OCI-LY7 (cell line): ENCODE measurements around the gene IQGAP2.

Experiments used
- CTCF ChIP-seq: fragments of 200-600 bp; sonication (generic); conservative IDR thresholded peaks from 2 replicates; pipeline ENCODE4 v1.5.1; 2014; ENCODE audit warnings: mild to moderate bottlenecking, antibody characterized with exemption, low read length, moderate library complexity, mixed read lengths
- EZH2phosphoT487 ChIP-seq: fragments of 200-600 bp; sonication (generic); IDR thresholded peaks from 2 replicates; pipeline ENCODE4 v1.6.1; 2018; ENCODE audit warnings: low read depth, borderline replicate concordance, mild to moderate bottlenecking, mixed run types, antibody characterized with exemption, low read length, moderate library complexity, mixed read lengths

- no peak for TF ChIP-seq CTCF
- no peak for TF ChIP-seq EZH2phosphoT487
These were observed 192.8 kb downstream of the IQGAP2 start for GRCh38 chr5:76595755-76596481.
